Mesenchymal stem cell (in vitro differentiated cells and primary cell): Measurements from ENCODE around the gene DAB1.

Experiments
- DNase-seq: peaks from one replicate; pipeline ENCODE4 v3.0.0-alpha.2; 2013
- H2AFZ ChIP-seq: one replicate; pipeline ENCODE4 v1.6.1; 2013; ENCODE audit warnings: low read depth, mild to moderate bottlenecking, control low read depth, inconsistent platforms, low read length, moderate library complexity
- H2AK5ac ChIP-seq: 2 replicates; pipeline ENCODE4 v1.6.1; 2013; ENCODE audit warnings: low read length, moderate library complexity, mild to moderate bottlenecking, inconsistent platforms; ENCODE audit not compliant: severe bottlenecking
- H2BK120ac ChIP-seq: one replicate; pipeline ENCODE4 v1.6.1; 2013; ENCODE audit warnings: low read depth, mild to moderate bottlenecking, inconsistent platforms, low read length, moderate library complexity
- H2BK12ac ChIP-seq, 2 experiments: one replicate each; pipeline ENCODE4 v1.6.1; 2013; ENCODE audit warnings: inconsistent platforms in 2 of 2, low read length in 2 of 2, mild to moderate bottlenecking in 2 of 2, moderate library complexity in 2 of 2, control low read depth in 1 of 2
- H2BK15ac ChIP-seq: one replicate; pipeline ENCODE4 v1.6.1; 2013; ENCODE audit warnings: mild to moderate bottlenecking, low read depth, inconsistent platforms; ENCODE audit not compliant: poor library complexity, severe bottlenecking
- H2BK5ac ChIP-seq: 2 replicates; pipeline ENCODE4 v1.6.1; 2013; ENCODE audit warnings: low read depth, mild to moderate bottlenecking, low read length, control low read depth, inconsistent platforms; ENCODE audit not compliant: poor library complexity, severe bottlenecking
- H3K14ac ChIP-seq, 2 experiments: one replicate each; pipeline ENCODE4 v1.6.1; 2013; ENCODE audit warnings: inconsistent platforms in 2 of 2, low read length in 2 of 2, control low read depth in 1 of 2, mild to moderate bottlenecking in 1 of 2, moderate library complexity in 1 of 2
- H3K18ac ChIP-seq, 2 experiments: one replicate each; pipeline ENCODE4 v1.6.1; 2013; ENCODE audit warnings: inconsistent platforms in 2 of 2, low read length in 2 of 2, control low read depth in 1 of 2, low read depth in 1 of 2, mild to moderate bottlenecking in 1 of 2
- H3K23ac ChIP-seq, 2 experiments: one replicate each; pipeline ENCODE4 v1.6.1; 2013; ENCODE audit warnings: inconsistent platforms in 2 of 2, low read length in 2 of 2, mild to moderate bottlenecking in 2 of 2, moderate library complexity in 2 of 2, control low read depth in 1 of 2
- H3K27ac ChIP-seq: 2 replicates; pipeline ENCODE4 v1.5.1; 2013; ENCODE audit warnings: mild to moderate bottlenecking, moderate library complexity, low read length, control low read depth, inconsistent platforms; ENCODE audit not compliant: poor library complexity, severe bottlenecking
- H3K27me3 ChIP-seq, 2 experiments: 2 replicates each; pipeline versions ENCODE4 v1.6.1 to v1.7.0; 2013; ENCODE audit warnings: low read length in 2 of 2, mild to moderate bottlenecking in 2 of 2, moderate library complexity in 2 of 2, control low read depth in 1 of 2, inconsistent platforms in 1 of 2; ENCODE audit not compliant: control insufficient read depth in 1 of 2, insufficient read depth in 1 of 2
- H3K36me3 ChIP-seq, 2 experiments: 2 replicates each; pipeline versions ENCODE4 v1.6.1 to v1.7.0; 2013; ENCODE audit warnings: low read length in 2 of 2, control low read depth in 1 of 2, inconsistent platforms in 1 of 2, low read depth in 1 of 2, mild to moderate bottlenecking in 1 of 2; ENCODE audit not compliant: insufficient read depth in 2 of 2, control insufficient read depth in 1 of 2
- H3K4ac ChIP-seq, 2 experiments: one replicate each; pipeline ENCODE4 v1.6.1; 2013; ENCODE audit warnings: inconsistent platforms in 2 of 2, low read length in 2 of 2, mild to moderate bottlenecking in 2 of 2, moderate library complexity in 2 of 2, control low read depth in 1 of 2, low read depth in 1 of 2
- H3K4me1 ChIP-seq: 2 replicates; pipeline ENCODE4 v1.6.1; 2013; ENCODE audit warnings: low read depth, low read length, control low read depth; ENCODE audit not compliant: control insufficient read depth, insufficient read depth
- H3K4me2 ChIP-seq: 2 replicates; pipeline ENCODE4 v1.6.1; 2013; ENCODE audit warnings: low read length, mild to moderate bottlenecking, inconsistent platforms; ENCODE audit not compliant: poor library complexity, severe bottlenecking
- H3K4me3 ChIP-seq, 2 experiments: 2 replicates each; pipeline versions ENCODE4 v1.5.1 to v1.7.0; 2013; ENCODE audit warnings: low read length in 2 of 2, mild to moderate bottlenecking in 2 of 2, control low read depth in 1 of 2, low read depth in 1 of 2; ENCODE audit not compliant: insufficient read depth in 1 of 2
- H3K79me1 ChIP-seq: replicated peaks from 2 replicates; pipeline ENCODE4 v1.6.1; 2013; ENCODE audit warnings: mild to moderate bottlenecking, control low read depth, low read length, inconsistent platforms; ENCODE audit not compliant: poor library complexity, severe bottlenecking
- H3K9ac ChIP-seq: 2 replicates; pipeline ENCODE4 v1.7.0; 2013; ENCODE audit warnings: mild to moderate bottlenecking, low read length, moderate library complexity
- H3K9me3 ChIP-seq: 2 replicates; pipeline ENCODE4 v1.7.0; 2013; ENCODE audit warnings: mild to moderate bottlenecking, low read length; ENCODE audit not compliant: control insufficient read depth
- H4K8ac ChIP-seq: one replicate; pipeline ENCODE4 v1.6.1; 2013; ENCODE audit warnings: inconsistent platforms, mild to moderate bottlenecking, low read length, moderate library complexity
- H4K91ac ChIP-seq: one replicate; pipeline ENCODE4 v1.6.1; 2013; ENCODE audit warnings: mild to moderate bottlenecking, low read length, inconsistent platforms
- WGBS: methylation state at CpG from one replicate; pipeline ENCODE4 v1.1.7; 2013; ENCODE audit warnings: mixed read lengths; 5-methylcytosine and 5-hydroxymethylcytosine counted together

The DAB1 gene

DNA sequence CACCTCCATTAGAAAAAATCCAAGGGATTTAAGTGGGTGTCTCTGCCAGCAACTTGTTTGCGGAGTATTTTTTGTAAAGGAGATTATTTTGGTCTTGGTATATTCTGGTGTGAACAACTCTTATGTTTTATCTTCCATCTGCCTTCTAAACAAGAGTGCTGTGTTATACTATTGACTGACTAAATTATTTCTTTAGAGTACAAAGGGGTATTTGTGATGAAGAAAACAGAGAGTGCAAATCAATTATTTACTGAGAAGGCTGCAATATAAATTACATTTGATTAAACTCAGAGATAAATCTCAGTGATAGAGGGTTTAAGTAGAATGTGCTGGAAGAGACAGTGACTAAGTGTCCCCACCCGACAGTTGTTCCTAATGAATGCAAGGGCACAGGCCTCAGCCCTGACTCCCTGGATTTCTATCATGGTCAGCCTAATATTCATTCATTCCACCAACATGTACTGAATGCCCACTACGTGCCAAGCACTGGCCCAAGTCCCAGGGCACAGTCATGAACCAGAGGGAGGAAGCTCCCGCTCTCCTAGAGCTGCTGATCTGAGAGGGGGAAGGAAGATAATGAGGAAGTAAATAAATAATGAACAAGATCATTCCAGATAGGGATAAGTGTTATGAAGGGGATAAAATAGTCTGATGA lies 261.1 kb downstream of the DAB1 start:
- 80% methylated on average over 4 of the region's 4 CpGs for whole genome bisulfite sequencing
- no peaks in the 10 kb centered on the region for H3K27me3 ChIP-seq
- H2AFZ ChIP-seq = no peak overlapping the region
- H3K36me3 ChIP-seq = no peaks in the 10 kb centered on the region
- no peak overlapping the region for H3K14ac ChIP-seq
- no peak overlapping the region for H2BK15ac ChIP-seq
- H3K27ac ChIP-seq = no peak overlapping the region
- no peak overlapping the region for H3K9ac ChIP-seq
- H3K4me3 ChIP-seq = no peak overlapping the region
- H3K4ac ChIP-seq = no peak overlapping the region
- no peak overlapping the region for H4K91ac ChIP-seq
- H3K4me2 ChIP-seq = no peak overlapping the region
- no peak overlapping the region for H4K8ac ChIP-seq
- no peak overlapping the region for H3K23ac ChIP-seq
- H3K79me1 ChIP-seq = no peaks in the 10 kb centered on the region
- no peak overlapping the region for H2AK5ac ChIP-seq
- H2BK12ac ChIP-seq = no peak overlapping the region
- no peak for DNase-seq
- H3K4me1 ChIP-seq = no peaks in the 10 kb centered on the region
- no peak overlapping the region for H2BK120ac ChIP-seq
- H2BK5ac ChIP-seq = no peak overlapping the region
- H3K9me3 ChIP-seq = no peaks in the 10 kb centered on the region
- H3K18ac ChIP-seq = no peak overlapping the region

DNA sequence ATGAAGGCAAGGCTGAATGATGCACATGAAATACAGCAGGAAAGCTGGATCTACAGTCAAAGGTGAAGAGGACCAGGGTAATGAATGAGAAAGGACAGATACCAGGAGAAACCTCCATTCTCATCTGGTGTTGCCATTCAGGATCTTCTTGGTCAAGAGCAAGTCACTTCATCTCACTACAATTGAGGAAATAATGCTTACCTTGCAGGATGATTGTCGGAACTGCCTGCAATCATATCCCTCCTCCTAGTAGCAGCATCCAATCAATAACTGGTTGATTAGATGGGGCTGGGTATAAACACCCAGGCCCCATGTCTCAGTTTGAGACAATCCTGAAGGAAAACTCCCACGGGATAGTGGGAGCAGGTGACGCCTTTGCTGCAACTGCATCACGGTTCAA lies 263.3 kb downstream of the DAB1 start:
- Histone ChIP-seq H3K23ac (no peak overlapping the region), H2AK5ac (no peak overlapping the region), H2BK5ac (no peak overlapping the region), H3K27me3 (no peaks in the 10 kb centered on the region), H2BK120ac (no peak overlapping the region), H2BK15ac (no peak overlapping the region), H3K18ac (no peak overlapping the region), H3K4me2 (no peak overlapping the region), H3K9me3 (no peaks in the 10 kb centered on the region), H3K79me1 (no peaks in the 10 kb centered on the region), H4K8ac (no peak overlapping the region), H3K9ac (no peak overlapping the region), H3K4ac (no peak overlapping the region), H2AFZ (no peak overlapping the region), H2BK12ac (no peak overlapping the region), H3K14ac (no peak overlapping the region), H3K27ac (no peak overlapping the region), H4K91ac (no peak overlapping the region), H3K4me1 (no peaks in the 10 kb centered on the region), H3K36me3 (no peaks in the 10 kb centered on the region), H3K4me3 (no peak overlapping the region)
- 82% methylated on average over 4 of the region's 4 CpGs for WGBS
- no peak for DNase-seq

DNA sequence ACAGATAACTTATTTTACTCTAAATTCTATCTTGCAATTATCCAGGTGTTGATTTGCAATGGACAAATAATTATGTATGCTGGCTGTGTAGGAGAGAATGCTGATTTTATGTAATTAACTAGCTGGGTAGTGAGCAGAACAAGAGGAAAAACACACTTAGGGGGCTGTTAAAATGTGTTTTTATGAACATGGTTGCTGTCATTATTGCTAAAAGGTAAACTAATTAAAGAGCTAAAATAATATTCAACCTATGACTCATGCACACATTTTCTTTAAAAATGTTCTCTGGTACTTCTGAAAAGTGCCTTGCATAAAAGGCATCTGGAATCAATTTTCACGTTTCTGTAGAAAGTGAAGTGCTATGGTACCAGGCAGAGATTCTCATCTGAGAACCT lies 265.3 kb downstream of the DAB1 start:
- Histone ChIP-seq H3K36me3 (no peaks in the 10 kb centered on the region), H3K27ac (no peak overlapping the region), H4K91ac (no peak overlapping the region), H3K79me1 (no peaks in the 10 kb centered on the region), H3K4me1 (no peaks in the 10 kb centered on the region), H2BK5ac (no peak overlapping the region), H2BK15ac (no peak overlapping the region), H3K14ac (no peak overlapping the region), H3K27me3 (no peaks in the 10 kb centered on the region), H2AK5ac (no peak overlapping the region), H2BK12ac (no peak overlapping the region), H3K4me3 (no peak overlapping the region), H3K18ac (no peak overlapping the region), H4K8ac (no peak overlapping the region), H3K23ac (no peak overlapping the region), H3K9me3 (no peaks in the 10 kb centered on the region), H2AFZ (no peak overlapping the region), H3K4me2 (no peak overlapping the region), H3K9ac (no peak overlapping the region), H2BK120ac (no peak overlapping the region), H3K4ac (no peak overlapping the region)
- 58% methylated on average over 1 of the region's 1 CpG for WGBS
- DNase-seq = no peak

DNA sequence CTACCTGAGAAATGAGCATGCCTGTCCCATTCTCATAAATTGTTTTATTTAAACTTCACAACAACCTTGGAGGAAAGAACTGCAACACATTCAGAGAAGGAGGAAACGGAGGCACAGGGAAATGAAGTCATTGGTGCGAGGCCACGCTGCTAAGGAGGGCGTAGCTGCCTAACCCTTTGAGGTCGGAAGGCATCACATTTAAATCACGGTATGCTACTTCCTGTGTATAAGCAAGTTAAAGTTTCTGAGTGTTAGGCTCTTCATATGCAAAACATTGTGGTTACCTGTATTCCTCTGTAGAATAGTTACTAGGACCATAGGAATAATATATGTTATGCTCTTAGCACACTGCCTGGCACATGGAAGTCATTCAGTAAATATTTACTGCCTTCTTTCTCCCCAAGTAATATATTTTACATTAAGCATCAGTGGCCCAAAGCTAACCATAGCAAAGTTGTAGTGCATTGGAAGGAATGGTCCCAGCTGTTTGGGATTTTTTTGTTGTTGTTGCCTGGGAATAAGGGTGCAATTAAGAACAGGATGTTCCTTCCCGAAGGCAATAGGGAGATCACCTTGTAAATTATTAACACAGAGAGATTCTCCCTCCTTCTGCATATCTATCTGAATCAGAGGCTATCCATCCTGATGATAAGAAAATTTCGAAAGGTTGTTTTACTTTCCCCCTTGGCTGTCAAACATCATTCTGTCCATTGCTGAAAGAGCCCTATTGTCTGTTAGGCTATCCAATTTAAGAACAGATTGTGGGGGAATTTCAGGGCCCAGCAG lies 265.8 kb downstream of the DAB1 start:
- Histone ChIP-seq H3K36me3 (no peaks in the 10 kb centered on the region), H2AK5ac (no peak overlapping the region), H3K79me1 (no peaks in the 10 kb centered on the region), H2BK5ac (no peak overlapping the region), H2BK15ac (no peak overlapping the region), H3K4me2 (no peak overlapping the region), H4K8ac (no peak overlapping the region), H3K18ac (no peak overlapping the region), H2BK12ac (no peak overlapping the region), H3K4me1 (no peaks in the 10 kb centered on the region), H3K23ac (no peak overlapping the region), H3K9ac (no peak overlapping the region), H3K4me3 (no peak overlapping the region), H3K14ac (no peak overlapping the region), H2BK120ac (no peak overlapping the region), H3K27ac (no peak overlapping the region), H3K4ac (no peak overlapping the region), H3K27me3 (no peaks in the 10 kb centered on the region), H2AFZ (no peak overlapping the region), H3K9me3 (no peaks in the 10 kb centered on the region), H4K91ac (no peak overlapping the region)
- 65% methylated on average over 7 of the region's 8 CpGs for WGBS
- DNase-seq = no peak
